Neutrophil (primary cell): ENCODE results near the gene LPGAT1.

Experiments used
- H3K27ac ChIP-seq: fragments of 200-600 bp; sonication (generic); 2 replicates; pipeline ENCODE4 v1.5.1; 2016; ENCODE audit warnings: mild to moderate bottlenecking, moderate library complexity
- H3K27me3 ChIP-seq: fragments of 200-600 bp; sonication (generic); 2 replicates; pipeline ENCODE4 v1.6.0; 2016; ENCODE audit warnings: mild to moderate bottlenecking
- H3K36me3 ChIP-seq: fragments of 200-600 bp; sonication (generic); 2 replicates; pipeline ENCODE4 v1.5.1; 2017
- H3K4me1 ChIP-seq, 2 experiments: fragments of 200-600 bp in 1 of 2; sonication (generic) in 1 of 2; 1 replicate in 1 of 2; 2 replicates in 1 of 2; pipeline versions ENCODE4 v1.5.1 to v1.6.1; 2013 to 2016; ENCODE audit warnings: low read depth in 1 of 2, low read length in 1 of 2, mild to moderate bottlenecking in 1 of 2, moderate library complexity in 1 of 2; ENCODE audit not compliant: control insufficient read depth in 1 of 2, insufficient read depth in 1 of 2
- H3K4me3 ChIP-seq, 2 experiments: fragments of 200-600 bp in 1 of 2; sonication (generic) in 1 of 2; 1 replicate in 1 of 2; 2 replicates in 1 of 2; pipeline ENCODE4 v1.5.1; 2013 to 2016; ENCODE audit warnings: low read depth in 1 of 2, low read length in 1 of 2, mild to moderate bottlenecking in 1 of 2, moderate library complexity in 1 of 2
- H3K9me3 ChIP-seq: fragments of 200-600 bp; sonication (generic); 2 replicates; pipeline ENCODE4 v1.5.1; 2016
- CTCF ChIP-seq: fragments of 200-600 bp; sonication (generic); IDR thresholded peaks from 2 replicates; pipeline ENCODE4 v1.5.1; 2016; ENCODE audit warnings: antibody characterized with exemption

Gene LPGAT1

GRCh38 chr1:211738096-211738690 lies 92.4 kb downstream of the LPGAT1 start:
- TF ChIP-seq CTCF: no peak
- Histone ChIP-seq H3K36me3 (no peaks in the 10 kb centered on the region), H3K4me1 (peaks cover 37 to 41% of the 10 kb centered on the region in 2 experiments), H3K27me3 (no peaks in the 10 kb centered on the region), H3K4me3 (peak overlapping the region; percentile 51 to 58), H3K9me3 (no peaks in the 10 kb centered on the region), H3K27ac (peak overlapping the region; percentile 91)

- peak overlapping the region in 1 of 2 experiments; percentile 58 for H3K4me3 ChIP-seq
- H3K36me3 ChIP-seq: no peaks in the 10 kb centered on the region
- H3K4me1 ChIP-seq: peaks cover 37 to 41% of the 10 kb centered on the region in 2 experiments
- H3K9me3 ChIP-seq: no peaks in the 10 kb centered on the region
- no peak for TF ChIP-seq CTCF
- no peaks in the 10 kb centered on the region for H3K27me3 ChIP-seq
- H3K27ac ChIP-seq: peak overlapping the region; percentile 91
Observed at GRCh38 chr1:211737115-211738035, 93.2 kb downstream of the LPGAT1 start.

GRCh38 chr1:211736351-211736915 lies 94.1 kb downstream of the LPGAT1 start:
- Histone ChIP-seq H3K4me1 (peaks cover 41 to 48% of the 10 kb centered on the region in 2 experiments), H3K4me3 (no peak overlapping the region), H3K27ac (no peak overlapping the region), H3K36me3 (no peaks in the 10 kb centered on the region), H3K9me3 (no peaks in the 10 kb centered on the region), H3K27me3 (no peaks in the 10 kb centered on the region)
- no peak for TF ChIP-seq CTCF

GRCh38 chr1:211735208-211736170 lies 95.1 kb downstream of the LPGAT1 start:
- Histone ChIP-seq H3K27ac (no peak overlapping the region), H3K27me3 (no peaks in the 10 kb centered on the region), H3K9me3 (no peaks in the 10 kb centered on the region), H3K4me3 (no peak overlapping the region), H3K36me3 (no peaks in the 10 kb centered on the region), H3K4me1 (peaks cover 43 to 50% of the 10 kb centered on the region in 2 experiments)
- TF ChIP-seq CTCF: no peak

- no peaks in the 10 kb centered on the region for H3K9me3 ChIP-seq
- H3K4me3 ChIP-seq: no peak overlapping the region
- TF ChIP-seq CTCF: no peak
- no peak overlapping the region for H3K27ac ChIP-seq
- peaks cover 36 to 43% of the 10 kb centered on the region in 2 experiments for H3K4me1 ChIP-seq
- no peaks in the 10 kb centered on the region for H3K36me3 ChIP-seq
- no peaks in the 10 kb centered on the region for H3K27me3 ChIP-seq
Observed at GRCh38 chr1:211734791-211735190, 95.8 kb downstream of the LPGAT1 start.
